ENCODE results near the gene LRCH3. TPM values are rescaled to one million over a fixed set of nuclear protein-coding genes. Genes with fewer than 3 reads are reported as not detected.
A peak's percentile ranks its signal among the peaks of the same experiment; 100 is the strongest.
"Not testable (repeated sequence)": the region's sequence is repeated elsewhere in the genome, so short reads cannot be mapped to it uniquely, and the experiment has no call there.

Gene LRCH3
- polyA plus RNA-seq, 3 donors from 2014 or later = 4.5 to 26.3 (median 7.2) TPM

- peak overlapping the region in 1 of 5 donors; percentile 18 for H3K4me3 Mint-ChIP-seq
- no peaks in the 10 kb centered on the region for H3K9me3 Mint-ChIP-seq
- DNase-seq = no peak
- no peak overlapping the region for H3K27ac Mint-ChIP-seq
- peaks cover 0 to 8% (median 0%) of the 10 kb centered on the region in 3 donors for H3K36me3 Mint-ChIP-seq
- H3K27me3 Mint-ChIP-seq (ENCODE audit: low read depth in 3 of 3) = peaks cover 0 to 2% (median 0%) of the 10 kb centered on the region in 3 donors
- no peaks in the 10 kb centered on the region for H3K4me1 Mint-ChIP-seq
These were observed 122.8 kb downstream of the LRCH3 start for GRCh38 chr3:197913641-197914380.

DNA sequence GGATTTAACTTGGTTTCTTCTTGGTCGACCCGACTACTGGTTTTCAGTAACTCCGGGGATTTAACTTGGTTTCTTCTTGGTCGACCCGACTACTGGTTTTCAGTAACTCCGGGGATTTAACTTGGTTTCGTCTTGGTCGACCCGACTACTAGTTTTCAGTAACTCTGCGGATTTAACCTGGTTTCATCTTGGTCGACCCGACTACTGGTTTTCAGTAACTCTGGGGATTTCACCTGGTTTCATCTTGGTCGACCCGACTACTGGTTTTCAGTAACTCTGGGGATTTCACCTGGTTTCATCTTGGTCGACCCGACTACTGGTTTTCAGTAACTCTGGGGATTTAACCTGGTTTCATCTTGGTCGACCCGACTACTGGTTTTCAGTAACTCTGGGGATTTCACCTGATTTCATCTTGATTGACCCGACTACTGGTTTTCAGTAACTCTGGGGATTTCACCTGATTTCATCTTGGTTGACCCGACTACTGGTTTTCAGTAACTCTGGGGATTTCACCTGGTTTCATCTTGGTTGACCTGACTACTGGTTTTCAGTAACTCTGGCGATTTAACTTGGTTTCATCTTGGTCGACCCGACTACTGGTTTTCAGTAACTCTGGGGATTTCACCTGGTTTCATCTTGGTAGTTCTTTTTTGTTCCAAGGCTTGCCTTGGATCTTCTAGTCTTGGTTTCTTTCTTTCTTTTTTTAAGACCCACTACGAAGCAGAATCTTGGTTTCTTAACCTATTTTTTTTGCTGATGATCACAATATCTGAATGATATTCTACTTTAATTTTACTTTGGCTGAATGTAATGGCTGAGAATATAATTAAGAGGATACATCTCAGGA, 130.6 kb downstream of the LRCH3 start:
- H3K27me3 Mint-ChIP-seq (ENCODE audit: low read depth in 3 of 3); H3K4me3 Mint-ChIP-seq; DNase-seq; H3K27ac Mint-ChIP-seq; H3K9me3 Mint-ChIP-seq; H3K4me1 Mint-ChIP-seq: not testable (repeated sequence)
- H3K36me3 Mint-ChIP-seq = peaks cover 1 to 17% (median 6%) of the 10 kb centered on the region in 3 donors

- DNase-seq = no peak
- Mint-ChIP-seq H3K4me3 (no peak overlapping the region), H3K27me3 (ENCODE audit: low read depth in 3 of 3) (peaks cover 0 to 6% (median 0%) of the 10 kb centered on the region in 3 donors), H3K9me3 (no peaks in the 10 kb centered on the region), H3K4me1 (no peaks in the 10 kb centered on the region), H3K36me3 (peaks cover 18 to 46% (median 25%) of the 10 kb centered on the region in 3 donors), H3K27ac (no peak overlapping the region)
These were observed 135.4 kb downstream of the LRCH3 start for GRCh38 chr3:197926418-197926817.

DNA sequence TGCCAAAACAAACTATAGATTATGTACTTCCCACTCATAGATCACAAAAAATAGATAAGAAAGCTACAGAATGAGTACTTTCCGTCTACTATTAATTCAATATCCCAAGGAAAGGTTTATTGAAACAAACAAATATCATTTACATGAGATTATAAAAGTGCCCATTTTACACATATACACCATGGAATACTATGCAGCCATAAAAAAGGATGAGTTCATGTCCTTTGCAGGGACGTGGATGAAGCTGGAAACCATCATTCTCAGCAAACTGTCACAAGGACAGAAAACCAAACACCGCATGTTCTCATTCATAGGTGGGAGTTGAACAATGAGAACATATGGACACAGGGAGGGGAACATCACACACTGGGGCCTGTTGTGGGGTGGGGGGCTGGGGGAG, 136.5 kb downstream of the LRCH3 start:
- not testable (repeated sequence) for DNase-seq; H3K4me1 Mint-ChIP-seq; H3K27ac Mint-ChIP-seq; H3K27me3 Mint-ChIP-seq (ENCODE audit: low read depth in 3 of 3); H3K4me3 Mint-ChIP-seq; H3K9me3 Mint-ChIP-seq
- peaks cover 18 to 42% (median 25%) of the 10 kb centered on the region in 3 donors for H3K36me3 Mint-ChIP-seq

DNA sequence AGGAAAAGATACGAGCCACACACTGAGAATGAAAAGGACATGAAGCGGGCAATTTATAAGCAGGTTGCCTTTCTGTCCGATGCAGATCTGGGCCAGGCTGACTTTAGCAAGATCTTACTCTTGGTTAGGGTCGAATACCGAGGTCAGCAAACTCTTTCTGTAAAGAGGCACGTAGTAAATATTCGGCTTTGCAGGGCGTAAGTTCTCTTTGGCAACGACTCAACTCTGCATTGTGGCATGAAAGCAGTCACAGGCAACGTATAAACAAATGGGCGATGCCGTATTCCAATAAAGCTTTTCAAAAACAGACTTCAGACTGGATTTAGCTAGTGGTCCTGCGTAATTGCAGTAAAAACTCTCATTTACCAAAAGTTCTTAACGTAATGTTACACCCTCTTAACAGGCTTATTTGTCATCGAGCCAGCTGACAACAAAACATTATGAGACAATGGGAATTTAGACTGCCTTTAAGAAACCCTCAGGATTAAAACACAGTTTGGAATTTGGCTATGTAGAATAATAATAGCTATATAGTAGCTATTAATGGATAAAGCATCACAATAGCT, 145.8 kb downstream of the LRCH3 start:
- Mint-ChIP-seq H3K27ac (no peak overlapping the region), H3K27me3 (ENCODE audit: low read depth in 3 of 3) (peaks cover 0 to 1% (median 0%) of the 10 kb centered on the region in 3 donors), H3K36me3 (peaks cover 0 to 12% (median 11%) of the 10 kb centered on the region in 3 donors), H3K9me3 (no peaks in the 10 kb centered on the region), H3K4me3 (no peak overlapping the region), H3K4me1 (peaks cover 0 to 1% of the 10 kb centered on the region in 2 donors)
- no peak for DNase-seq

Other genes starting within 250 kb of the LRCH3 start
- gene BDH1, start 235.3 kb upstream of the LRCH3 start, polyA plus RNA-seq = 10 to 100 TPM; 10.3 to 16.1 (median 14.2) TPM
- gene RUBCN, start 54.4 kb upstream of the LRCH3 start, polyA plus RNA-seq = 10 to 100 TPM in 2 of 3 donors, 1 to 10 TPM in 1; 8.9 to 29.9 (median 10.9) TPM
- 100 to 1,000 TPM; 103 to 144 (median 141) TPM for gene FYTTD1, start 41.4 kb upstream of the LRCH3 start, polyA plus RNA-seq
- 1,000 to 10,000 TPM in 1 of 3 donors, 100 to 1,000 TPM in 2; 429 to 1,389 (median 854) TPM for gene RPL35A, start 158.9 kb downstream of the LRCH3 start, polyA plus RNA-seq
- 1 to 10 TPM in 2 of 3 donors, under 1 TPM in 1; 0.62 to 1.9 (median 1.8) TPM for gene LMLN, start 169.0 kb downstream of the LRCH3 start, polyA plus RNA-seq